Measurements from ENCODE around the gene GPR176.

GPR176 gene

GRCh38 chr15:39942753-39943150 is 22.7 kb upstream of the GPR176 start:
- Histone ChIP-seq H3K27me3 (ENCODE audit: insufficient read depth, poor library complexity, severe bottlenecking) (no peaks in the 10 kb centered on the region), H3K4me3 (replicated peaks; ENCODE audit: insufficient read depth, low read length) (no peak overlapping the region), H3K27ac (replicated peaks) (no peak overlapping the region)
- DNase-seq (ENCODE audit: low read depth in 1 of 2, low spot score in 1 of 2): no peak
- no peak for TF ChIP-seq REST (IDR thresholded peaks at IDR 0.05; ENCODE audit: insufficient replicate concordance, low read depth)
- TF ChIP-seq CTCF (IDR thresholded peaks at IDR 0.05; ENCODE audit: insufficient read depth, low read length): no peak
- no peak for TF ChIP-seq SPI1 (IDR thresholded peaks at IDR 0.05; ENCODE audit: borderline replicate concordance, low read depth)
- TF ChIP-seq POLR2AphosphoS5 (IDR thresholded peaks at IDR 0.05; ENCODE audit: low read depth): no peak
- TF ChIP-seq GABPA (IDR thresholded peaks at IDR 0.05; ENCODE audit: low read depth): no peak

GRCh38 chr15:39942101-39942752 is 22.2 kb upstream of the GPR176 start:
- no peak for DNase-seq (ENCODE audit: low read depth in 1 of 2, low spot score in 1 of 2)
- TF ChIP-seq CTCF (IDR thresholded peaks at IDR 0.05; ENCODE audit: insufficient read depth, low read length) (no peak), REST (IDR thresholded peaks at IDR 0.05; ENCODE audit: insufficient replicate concordance, low read depth) (no peak), POLR2AphosphoS5 (IDR thresholded peaks at IDR 0.05; ENCODE audit: low read depth) (no peak), GABPA (IDR thresholded peaks at IDR 0.05; ENCODE audit: low read depth) (no peak), SPI1 (IDR thresholded peaks at IDR 0.05; ENCODE audit: borderline replicate concordance, low read depth) (no peak)
- H3K27ac ChIP-seq (replicated peaks): no peak overlapping the region
- no peaks in the 10 kb centered on the region for H3K27me3 ChIP-seq (ENCODE audit: insufficient read depth, poor library complexity, severe bottlenecking)
- no peak overlapping the region for H3K4me3 ChIP-seq (replicated peaks; ENCODE audit: insufficient read depth, low read length)

- H3K4me3 ChIP-seq (replicated peaks; ENCODE audit: insufficient read depth, low read length): no peak overlapping the region
- no peak overlapping the region for H3K27ac ChIP-seq (replicated peaks)
- H3K27me3 ChIP-seq (ENCODE audit: insufficient read depth, poor library complexity, severe bottlenecking): no peaks in the 10 kb centered on the region
- TF ChIP-seq GABPA (IDR thresholded peaks at IDR 0.05; ENCODE audit: low read depth): no peak
- DNase-seq (ENCODE audit: low read depth in 1 of 2, low spot score in 1 of 2): no peak
These were observed 19.7 kb upstream of the GPR176 start for GRCh38 chr15:39939487-39940452.

- no peak for DNase-seq (ENCODE audit: low read depth in 1 of 2, low spot score in 1 of 2)
- Histone ChIP-seq H3K4me3 (replicated peaks; ENCODE audit: insufficient read depth, low read length) (no peak overlapping the region), H3K27me3 (ENCODE audit: insufficient read depth, poor library complexity, severe bottlenecking) (no peaks in the 10 kb centered on the region), H3K27ac (replicated peaks) (no peak overlapping the region)
- TF ChIP-seq CTCF (IDR thresholded peaks at IDR 0.05; ENCODE audit: insufficient read depth, low read length) (no peak), REST (IDR thresholded peaks at IDR 0.05; ENCODE audit: insufficient replicate concordance, low read depth) (no peak), SPI1 (IDR thresholded peaks at IDR 0.05; ENCODE audit: borderline replicate concordance, low read depth) (no peak), POLR2AphosphoS5 (IDR thresholded peaks at IDR 0.05; ENCODE audit: low read depth) (no peak), GABPA (IDR thresholded peaks at IDR 0.05; ENCODE audit: low read depth) (no peak)
These were observed 17.6 kb upstream of the GPR176 start for GRCh38 chr15:39937696-39938095.
